NCI-H748 (cell line): Measurements from ENCODE around the gene CAMKK2.

Source experiments
- DNase-seq: peaks from one replicate; lab custom pipeline; 2025; ENCODE audit not compliant: unreplicated experiment; lab: John Stamatoyannopoulos, UW

Gene CAMKK2

DNA sequence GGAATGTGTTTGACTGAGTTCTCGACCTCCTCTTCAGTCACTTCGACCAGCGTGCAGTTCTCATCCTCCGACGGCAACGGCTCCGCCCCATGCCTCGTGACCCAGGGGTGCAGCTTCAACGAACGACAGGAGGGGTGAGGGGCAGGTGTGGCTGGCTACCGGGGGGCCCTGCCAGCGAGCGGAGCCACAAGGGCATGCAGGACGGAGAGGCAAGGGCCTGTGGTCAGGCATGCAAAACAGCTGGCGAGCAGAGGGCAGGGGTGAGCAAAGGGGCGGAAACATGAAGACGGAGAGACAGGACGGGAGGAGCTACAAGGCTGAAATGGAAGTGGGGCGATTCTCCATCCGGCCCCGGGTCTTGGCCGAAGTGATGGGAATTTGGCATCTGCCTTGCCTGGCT is 47.9 kb downstream of the CAMKK2 start:
- no peak for DNase-seq

DNA sequence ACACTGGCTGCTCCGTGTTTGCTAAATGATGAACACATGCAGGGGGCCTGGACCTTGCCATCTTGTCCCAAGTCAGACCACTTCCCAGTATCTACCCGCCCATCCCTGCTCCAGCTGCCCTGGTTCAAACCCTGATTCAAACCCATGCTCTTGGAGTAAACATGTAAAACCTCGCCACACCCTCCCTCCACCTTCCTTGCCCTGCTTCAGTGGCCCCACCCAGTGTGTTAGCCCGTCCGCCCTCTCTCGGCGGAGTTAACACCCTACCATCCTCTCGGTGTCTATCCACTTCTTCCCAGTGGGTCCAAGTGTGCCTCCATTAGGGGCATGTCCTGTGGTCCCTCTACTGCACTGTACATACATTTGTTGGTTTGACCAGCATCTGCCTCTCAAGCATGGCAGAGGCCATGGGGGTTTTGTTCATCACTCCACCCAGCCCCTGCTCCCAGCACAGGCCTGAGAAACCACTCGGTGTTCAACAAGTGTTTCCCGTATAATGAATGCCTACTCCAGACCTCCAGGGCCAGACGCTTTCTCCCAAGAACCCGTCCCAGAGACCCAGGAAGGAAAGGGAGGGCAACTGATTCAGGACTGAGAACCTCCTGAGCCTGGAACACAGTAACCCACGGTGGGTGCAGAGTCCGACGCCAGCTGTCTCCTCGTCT is 49.5 kb downstream of the CAMKK2 start:
- no peak for DNase-seq

DNA sequence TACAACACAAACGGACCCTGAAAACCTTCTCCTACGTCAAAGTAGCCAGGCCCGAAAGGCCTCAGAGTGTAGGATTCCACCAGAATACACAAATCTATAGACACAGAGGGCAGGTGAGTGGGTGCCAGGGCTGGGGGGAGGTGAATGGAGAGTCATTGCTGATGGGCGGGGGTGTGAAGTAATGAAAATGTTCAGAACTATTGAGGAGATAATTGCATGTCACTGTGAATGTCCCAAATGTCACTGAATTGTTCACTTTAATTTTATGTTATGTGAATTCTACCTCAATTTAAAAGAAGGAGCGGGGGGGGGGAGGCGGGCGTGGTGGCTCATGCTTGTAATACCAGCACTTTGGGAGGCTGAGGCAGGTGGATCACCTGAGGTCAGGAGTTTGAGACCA is 50.6 kb downstream of the CAMKK2 start:
- no peak for DNase-seq

DNA sequence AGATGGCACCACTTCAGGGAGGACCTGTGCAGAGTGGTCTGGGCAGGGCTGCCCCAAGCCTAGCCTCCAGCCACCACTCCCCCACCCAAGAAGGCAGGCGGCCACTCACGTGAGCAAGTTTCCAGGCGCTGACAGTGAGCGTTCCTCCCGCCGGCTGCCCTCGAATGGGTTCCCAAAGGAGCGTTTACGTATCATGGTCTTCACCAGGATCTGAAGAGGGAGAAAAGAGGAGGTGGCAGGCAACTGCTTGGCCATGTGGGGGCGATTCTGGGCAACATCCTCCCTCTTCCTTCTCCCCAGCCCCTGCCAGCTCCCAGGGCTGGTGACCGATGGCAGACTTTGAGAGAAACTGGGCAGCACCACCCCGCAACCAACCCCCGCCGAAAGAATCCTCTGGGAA is 51.5 kb downstream of the CAMKK2 start:
- no peak for DNase-seq

DNA sequence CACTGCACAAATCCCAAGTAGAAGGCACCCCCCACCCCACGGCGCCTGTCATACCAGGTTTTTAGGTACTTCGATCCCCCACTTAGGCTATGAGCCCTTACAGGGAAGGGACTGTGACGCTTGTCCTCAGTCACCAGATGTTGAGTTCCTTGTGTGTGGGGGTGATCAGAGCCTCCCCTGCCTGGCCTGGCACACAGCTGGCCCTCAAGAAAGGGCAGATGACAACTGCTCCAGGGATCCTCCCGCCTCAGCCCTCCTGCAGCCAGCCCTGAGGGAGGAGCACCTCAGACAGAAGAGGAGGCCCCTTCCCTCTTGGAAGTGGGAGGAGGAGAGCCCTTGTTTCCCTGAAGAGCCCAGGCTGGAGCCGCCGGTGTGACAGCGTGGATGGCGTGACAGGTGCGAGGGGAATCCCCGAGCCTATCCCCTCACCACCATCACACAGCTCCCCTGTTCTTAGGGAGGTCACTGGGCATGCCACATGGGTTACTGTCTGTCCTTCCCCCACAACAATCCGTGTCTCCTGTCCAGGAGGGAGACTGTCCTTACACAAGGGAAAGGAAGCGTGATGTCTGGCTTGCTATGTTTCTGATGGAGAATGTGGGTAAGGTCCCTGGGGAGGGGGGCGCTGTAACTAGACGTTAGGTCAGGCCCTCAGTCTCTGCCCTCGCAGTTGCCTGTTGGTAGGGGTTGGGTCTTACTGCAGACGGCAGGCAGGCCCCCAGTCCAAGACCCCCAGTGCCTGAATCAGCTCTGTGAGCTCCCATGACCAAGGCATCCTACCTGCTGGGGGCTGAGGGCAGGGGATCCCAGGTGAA is 55.1 kb downstream of the CAMKK2 start:
- no peak for DNase-seq

DNA sequence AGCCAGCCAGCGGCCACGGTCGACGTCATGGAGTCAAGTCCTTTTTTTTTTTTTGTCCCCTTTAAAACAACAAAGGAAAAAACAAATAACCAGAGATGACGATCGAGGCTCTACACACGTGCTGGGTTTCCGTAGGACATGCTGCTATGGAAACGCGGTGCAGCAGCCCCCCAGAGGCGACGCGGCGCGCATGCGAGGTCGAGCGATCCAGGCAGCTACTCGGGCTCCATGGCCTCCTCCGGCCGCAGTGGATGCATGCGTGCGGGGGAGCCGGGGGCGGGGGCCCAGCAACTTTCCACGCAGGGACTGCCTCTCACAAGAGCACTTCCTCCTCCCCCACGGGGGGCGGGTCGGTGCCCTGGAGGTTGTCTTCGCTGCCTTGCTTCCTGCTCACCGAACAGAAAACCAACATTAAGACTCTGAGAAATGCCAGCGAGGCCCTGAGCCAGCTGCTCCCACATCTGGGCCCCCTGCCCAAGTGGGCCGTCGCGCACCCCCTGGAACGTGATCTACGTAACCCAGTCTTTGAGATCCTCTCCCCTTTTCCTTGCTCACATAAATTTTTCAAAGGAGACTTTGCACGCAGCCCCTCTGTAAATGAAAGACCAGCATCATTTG is 55.9 kb downstream of the CAMKK2 start:
- no peak for DNase-seq

DNA sequence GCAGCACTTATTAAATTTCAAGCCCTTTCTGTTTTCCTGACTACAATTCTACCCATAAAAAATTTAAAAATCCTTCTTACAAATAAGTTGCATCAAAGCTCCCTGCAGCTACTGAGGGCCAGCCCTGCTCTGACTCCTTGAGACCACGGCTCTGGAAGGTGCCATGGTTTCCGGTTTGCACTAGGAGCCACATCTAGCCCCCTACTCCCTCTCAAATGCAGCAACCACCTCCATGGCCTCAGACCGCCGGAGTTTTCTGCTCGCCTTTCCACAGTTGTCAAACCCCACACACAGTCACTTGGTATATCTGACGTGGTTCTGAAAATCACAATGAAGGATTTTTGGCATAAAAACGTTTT is 56.5 kb downstream of the CAMKK2 start:
- no peak for DNase-seq

DNA sequence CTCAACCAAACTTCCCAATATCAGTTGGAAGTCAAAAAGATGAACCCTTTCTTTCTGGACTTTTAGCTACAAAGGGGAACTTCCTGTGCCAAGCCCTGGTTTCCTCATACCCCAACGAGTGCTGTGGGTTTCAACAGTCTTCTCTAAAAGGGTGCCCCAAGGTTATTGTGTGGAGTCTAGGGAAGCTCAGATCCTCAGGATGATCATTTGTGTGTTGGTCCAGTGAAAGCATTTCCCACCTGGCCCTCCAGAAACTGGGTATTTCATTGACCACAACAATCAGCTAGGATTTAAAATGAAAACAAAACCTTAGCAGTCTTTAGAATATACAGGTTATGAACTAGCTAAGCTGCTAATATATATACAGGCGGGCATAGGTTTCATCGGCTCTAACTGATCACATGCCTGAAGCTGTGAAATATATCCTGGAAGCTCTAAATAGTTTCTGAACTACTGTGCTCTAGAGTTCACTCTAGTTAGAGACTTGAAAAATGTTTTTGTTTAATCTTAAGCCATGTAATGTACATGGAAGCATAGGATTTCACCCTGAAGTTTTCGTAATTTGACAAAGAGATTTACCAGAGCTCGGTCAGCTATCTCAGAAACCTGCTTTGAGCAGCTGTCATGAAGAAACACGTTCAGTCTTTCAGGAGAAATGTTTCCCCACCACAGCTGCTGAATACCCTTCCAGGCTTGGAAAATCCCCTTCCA is 57.0 kb downstream of the CAMKK2 start:
- no peak for DNase-seq

DNA sequence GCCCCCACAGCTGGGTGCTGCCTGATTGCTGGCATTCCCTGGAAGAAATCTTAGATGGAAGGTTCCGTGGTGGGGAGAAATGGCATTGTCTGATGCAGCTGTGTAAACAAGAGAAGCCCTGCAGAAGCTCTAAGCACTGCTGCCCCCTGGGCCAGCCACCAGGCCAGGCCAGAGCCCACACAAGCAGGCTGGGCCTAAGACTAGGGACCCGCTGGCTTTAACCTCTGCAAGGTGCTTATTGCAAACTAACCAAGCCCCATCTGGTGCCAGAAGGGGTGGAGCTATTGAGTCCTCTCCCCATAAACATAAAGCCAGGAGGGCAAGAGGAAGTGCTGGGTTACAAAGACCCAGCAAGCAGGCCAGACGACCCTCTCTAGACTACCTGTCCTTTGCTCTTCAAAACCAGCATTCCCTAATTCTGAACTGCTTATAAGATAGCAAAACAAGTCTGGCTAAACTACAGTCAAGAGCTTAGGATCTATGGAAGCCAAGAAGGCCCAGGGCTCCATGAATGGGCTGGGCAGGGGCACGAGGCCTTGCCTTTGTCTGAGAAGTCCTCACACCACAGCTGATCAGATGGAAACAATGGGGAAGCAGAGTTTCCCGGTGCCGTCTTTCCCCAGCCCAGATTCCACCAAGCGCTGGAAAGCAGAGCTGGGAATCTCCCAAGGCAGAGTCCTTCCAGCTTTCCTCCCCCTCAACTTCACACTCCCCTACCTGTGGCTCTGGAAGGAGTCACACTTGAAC is 57.7 kb downstream of the CAMKK2 start:
- peak; percentile 94 for DNase-seq

DNA sequence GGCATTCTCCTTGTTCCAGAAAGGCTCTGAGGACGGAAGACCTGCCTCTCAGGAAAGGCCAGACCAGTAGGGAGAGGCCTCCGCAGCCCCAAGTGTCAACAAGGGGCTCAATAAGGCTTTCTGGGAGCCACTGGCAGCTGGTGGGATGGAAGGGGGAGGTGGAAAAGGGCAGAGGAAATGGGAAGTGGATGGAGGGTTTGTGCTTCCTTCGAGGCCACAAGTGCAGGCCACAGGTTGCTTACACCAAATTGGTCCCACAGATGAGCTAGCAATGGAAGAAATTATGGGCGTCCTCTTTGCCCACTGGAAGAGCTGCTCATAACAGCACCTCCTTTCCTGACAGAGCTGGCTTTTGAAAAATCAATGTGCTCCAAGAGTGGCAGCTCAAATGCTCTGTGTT is 58.4 kb downstream of the CAMKK2 start:
- peak; percentile 68 for DNase-seq

DNA sequence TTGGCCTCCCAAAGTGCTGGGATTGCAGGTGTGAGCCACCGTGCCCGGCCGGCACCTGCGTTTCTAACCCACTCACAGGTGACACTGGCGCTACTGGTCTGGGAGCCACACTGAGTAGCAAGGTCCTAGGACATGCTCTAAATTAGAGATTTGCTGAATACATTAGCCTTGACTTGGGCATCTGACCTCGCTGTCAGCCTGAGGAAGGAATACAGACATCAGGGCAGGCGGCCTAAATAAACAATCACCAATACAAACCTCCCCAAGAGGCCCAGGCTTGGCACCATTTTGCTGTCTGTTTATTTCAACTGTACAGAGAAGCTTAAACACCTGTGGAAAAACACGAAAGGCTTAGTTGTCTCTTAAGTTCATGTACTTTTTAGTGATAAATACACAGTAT is 59.1 kb downstream of the CAMKK2 start:
- DNase-seq = no peak

DNA sequence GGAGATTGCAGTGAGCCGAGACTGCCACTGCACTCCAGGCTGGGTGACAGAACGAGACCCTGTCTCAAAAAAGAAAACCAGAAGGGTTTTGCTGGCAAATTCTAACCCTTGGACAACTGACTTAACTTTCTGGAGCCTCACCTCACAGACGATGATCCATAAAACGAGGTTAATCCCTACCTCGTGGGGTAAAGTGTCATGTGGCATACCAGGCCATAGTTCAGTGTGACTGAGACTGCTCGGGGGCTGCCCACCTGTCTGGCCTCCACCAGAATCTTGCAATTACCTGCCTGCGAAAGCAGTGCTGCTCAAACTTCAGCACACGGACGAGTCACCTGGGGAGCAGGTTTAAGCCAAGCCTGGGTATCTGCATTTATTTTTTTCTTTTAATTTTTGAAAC is 59.7 kb downstream of the CAMKK2 start:
- no peak for DNase-seq

DNA sequence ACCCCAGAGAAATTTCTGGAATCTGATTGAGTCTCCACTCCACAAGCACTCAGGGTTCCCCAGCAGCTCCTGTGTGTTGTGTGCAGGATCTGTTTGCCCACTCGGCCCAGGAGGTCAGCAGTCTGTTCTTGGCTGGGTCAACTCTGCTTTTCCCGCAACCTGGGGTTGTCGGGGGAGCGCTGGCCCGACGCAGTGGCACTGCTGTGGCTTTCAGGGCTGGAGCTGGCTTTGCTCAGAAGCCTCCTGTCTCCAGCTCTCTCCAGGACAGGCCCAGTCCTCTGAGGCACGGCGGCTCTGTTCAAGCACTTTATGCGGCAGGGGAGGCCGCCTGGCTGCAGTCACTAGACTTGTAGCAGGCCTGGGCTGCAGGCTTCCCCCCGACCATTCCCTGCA is 62.9 kb downstream of the CAMKK2 start:
- no peak for DNase-seq

DNA sequence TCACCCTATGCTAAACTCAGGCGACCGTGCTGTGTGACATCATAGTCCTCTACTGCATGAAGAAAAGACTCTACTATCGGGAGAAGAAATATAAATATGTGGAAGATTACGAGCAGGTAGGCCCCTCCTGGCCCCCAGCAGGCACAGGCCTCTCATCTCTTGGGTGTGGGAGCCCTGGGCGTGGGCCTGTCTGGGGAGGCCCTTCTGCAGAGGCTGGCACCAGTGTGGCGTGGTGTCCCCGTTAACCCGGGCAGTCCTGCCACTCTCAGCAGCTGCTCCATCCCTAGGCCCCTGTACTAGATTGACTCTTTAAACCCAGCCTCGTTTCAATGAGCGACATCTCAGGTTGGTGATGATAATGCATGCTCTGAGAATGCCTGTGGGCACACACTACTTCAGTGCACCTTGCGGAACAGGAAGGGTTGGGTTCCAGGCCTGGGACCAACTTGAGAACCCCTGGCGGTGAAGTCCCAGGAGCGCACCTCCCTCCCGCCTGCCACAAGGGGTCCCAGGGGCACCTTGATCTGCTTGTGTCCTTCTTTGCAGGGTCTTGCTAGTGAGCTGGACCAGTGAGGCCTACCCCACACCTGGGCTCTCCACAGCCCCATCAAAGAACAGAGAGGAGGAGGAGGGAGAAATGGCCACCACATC is 63.4 kb downstream of the CAMKK2 start:
- DNase-seq = no peak

DNA sequence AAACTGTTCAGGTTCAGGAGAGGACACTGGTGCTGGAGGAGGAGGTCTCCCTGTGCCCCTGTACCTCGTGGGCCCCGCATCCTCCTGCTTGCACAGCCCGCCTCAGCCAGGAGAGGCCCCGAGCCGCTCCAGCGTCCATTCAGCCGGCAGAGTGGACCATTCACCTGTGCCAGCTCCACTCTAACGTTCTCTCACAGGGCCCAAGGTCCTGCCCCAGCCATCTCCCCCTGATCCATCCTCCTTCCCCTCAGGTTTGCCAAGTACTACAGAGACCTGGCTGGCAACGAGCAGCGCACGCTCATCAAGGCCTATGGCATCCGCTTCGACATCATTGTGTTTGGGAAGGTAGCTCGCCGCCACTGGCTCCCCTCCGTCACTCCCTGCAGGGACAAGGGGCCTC is 64.3 kb downstream of the CAMKK2 start:
- no peak for DNase-seq

DNA sequence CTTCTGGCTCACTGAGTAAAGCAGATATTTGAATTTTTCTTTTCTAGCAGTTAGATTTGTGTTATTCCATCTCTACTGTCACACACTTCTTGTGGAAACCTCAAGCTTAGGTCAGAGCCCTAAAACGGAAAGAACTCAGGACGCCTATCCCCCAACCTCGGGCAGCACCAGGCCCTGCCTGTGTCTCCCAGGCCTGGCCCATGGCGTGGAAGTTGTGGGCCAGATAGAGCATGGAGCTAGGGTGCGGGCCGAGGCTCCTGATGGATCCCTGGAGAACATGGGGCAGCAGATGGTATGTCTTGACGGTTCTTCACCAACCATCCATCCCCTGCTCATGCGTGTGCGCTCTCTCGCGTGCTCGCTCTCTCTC is 66.0 kb downstream of the CAMKK2 start:
- no peak for DNase-seq

DNA sequence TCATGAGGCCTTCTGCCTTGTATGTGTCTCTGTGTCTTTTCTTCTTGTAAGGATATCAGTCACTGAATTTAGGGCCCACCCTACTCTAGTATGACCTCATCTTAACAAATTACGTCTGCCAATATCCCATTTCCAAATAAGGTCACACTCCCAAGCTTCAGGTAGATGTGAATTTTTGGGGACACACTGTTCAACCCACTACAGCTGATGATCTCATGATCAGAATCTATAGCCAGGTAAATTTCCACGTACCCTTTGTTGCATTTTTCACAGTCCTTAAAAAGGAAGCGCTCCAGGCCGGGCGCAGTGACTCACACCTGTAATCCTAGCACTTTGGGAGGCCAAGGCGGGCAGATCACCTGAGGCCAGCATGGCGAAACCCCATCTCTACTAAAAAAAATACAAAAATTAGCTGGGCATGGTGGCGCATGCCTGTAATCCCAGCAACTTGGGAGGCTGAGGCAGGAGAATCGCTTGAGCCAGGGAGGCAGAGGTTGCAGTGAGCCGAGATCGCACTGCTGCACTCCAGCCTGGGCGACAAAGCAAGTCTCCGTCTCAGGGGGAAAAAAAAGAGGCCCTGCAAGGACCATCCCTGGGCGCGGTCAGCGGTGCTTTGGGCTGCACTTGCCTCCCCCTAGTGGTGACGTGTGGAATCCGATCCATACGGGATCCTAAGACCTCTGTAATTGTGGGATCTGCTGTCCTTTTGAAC is 66.5 kb downstream of the CAMKK2 start:
- DNase-seq = peak; percentile 84

DNA sequence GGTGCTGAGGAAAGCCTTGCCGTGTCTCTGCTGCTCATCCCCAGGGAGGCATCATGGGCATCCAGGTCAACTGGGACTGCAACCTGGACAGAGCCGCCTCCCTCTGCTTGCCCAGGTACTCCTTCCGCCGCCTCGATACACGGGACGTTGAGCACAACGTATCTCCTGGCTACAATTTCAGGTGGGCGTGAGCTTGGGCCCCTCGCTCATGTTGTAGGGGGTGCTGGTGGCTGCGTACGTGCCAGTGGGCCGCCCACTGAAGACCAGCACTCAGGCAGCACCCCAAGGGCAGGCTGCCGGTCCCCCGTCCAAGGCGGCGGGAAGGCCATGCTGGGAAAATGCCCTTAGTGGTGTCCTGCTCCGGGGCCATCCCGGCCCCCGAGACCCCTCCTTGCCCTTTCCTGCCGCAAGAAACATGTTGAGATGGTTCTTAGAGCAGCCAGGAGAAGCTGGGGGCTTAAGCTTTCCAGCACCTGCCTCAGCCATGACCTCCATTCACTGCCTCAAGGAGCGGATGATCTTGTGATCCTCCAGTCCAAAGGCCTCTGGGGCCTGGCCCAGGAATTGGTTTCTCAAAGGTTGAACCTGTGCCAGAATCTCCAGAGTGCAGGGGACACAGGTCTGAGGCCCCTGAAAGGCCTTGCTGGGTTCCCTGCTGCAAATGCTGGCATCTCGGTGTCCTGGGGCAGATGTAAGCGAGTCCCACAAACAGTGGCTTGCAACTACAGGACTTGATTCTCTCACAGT is 67.4 kb downstream of the CAMKK2 start:
- no peak for DNase-seq

DNA sequence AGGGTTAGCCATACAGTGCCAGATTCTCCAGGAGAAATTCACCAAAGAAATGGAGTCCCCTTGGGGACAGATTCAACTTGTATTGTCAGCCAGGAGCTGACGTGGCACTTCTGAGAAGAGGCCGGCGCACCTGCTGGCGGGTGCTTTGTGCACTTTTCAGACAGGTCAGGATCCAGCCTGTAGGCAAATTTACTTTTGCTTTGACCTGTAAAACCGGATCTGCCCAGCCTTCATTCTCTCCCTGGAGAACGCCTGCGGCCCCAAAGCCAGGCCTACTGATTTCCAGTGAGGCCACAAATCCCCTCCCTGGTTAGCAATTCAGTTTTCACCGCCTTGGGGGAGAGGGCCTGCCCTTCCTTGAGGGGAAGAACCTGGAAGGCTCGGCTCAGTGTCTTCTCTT is 69.2 kb downstream of the CAMKK2 start:
- DNase-seq = peak; percentile 87
